Bone marrow (tissue), 2 donors: Measurements from ENCODE around the gene SOAT2.
"Not testable (repeated sequence)": the region's sequence is repeated elsewhere in the genome, so short reads cannot be mapped to it uniquely, and the experiment has no call there.

Source experiments
- DNase-seq, 2 donors: peaks; one replicate each; lab custom pipeline; 2025; lab: John Stamatoyannopoulos, UW

SOAT2 gene

GRCh38 chr12:53101931-53102781, 1.1 kb upstream of the SOAT2 start:
- DNase-seq = no peak

- DNase-seq = peak in 1 of 2 donors; percentile 66
Observed at GRCh38 chr12:53103860-53104305, 597 bp downstream of the SOAT2 start.

- no peak for DNase-seq
Observed at GRCh38 chr12:53105256-53105655, 2.0 kb downstream of the SOAT2 start.

DNA sequence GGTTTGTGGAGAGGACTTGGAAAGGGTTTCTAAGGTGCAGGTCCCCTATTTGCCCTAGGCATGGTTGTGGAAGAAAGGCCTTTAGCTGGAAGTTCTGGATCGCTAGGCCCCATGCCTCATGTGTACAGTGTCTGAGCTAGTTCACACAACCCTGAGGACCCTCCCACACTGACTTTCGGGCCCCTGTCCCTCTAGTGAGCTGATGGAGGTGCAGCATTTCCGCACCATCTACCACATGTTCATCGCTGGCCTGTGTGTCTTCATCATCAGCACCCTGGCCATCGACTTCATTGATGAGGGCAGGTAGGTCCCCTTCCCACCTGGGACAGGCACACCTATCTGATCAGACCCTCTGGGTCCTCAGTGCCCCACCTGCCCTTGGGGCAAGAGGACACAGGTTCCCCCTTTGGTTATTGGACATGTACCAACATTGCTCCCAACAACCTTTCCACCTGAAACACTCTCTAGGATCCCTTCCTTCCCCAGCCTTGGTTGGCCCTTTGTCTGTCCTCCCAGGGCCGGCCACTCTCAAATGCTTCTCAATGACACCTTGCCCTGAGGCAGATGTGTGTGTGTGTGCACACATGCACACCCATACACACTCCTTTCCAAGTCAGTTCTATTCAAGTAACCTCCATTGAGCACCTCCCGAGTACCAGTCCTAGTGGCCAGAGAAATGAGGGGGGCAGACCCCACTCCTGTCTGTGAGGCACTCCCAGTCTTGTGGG, 2.6 kb downstream of the SOAT2 start:
- DNase-seq = no peak

DNA sequence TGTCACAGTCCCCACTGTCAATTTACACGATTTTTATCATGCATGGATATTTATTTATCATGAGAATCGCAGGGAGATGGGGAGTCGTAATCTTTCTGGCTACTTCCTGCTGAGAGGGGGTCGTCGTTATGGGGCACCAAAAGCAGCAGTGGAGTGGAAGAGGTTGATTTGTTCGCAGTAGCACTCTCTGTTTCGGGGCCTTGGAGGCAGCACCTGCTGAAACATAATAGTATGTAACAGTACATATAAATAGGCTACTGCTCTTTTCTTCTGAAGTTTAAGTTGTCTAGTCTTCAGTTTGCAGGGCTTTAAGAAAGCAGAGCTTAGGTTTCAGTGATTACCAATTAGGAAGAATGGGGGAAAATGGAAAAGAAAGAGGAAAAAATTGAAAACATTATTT, 3.8 kb downstream of the SOAT2 start:
- no peak for DNase-seq

DNA sequence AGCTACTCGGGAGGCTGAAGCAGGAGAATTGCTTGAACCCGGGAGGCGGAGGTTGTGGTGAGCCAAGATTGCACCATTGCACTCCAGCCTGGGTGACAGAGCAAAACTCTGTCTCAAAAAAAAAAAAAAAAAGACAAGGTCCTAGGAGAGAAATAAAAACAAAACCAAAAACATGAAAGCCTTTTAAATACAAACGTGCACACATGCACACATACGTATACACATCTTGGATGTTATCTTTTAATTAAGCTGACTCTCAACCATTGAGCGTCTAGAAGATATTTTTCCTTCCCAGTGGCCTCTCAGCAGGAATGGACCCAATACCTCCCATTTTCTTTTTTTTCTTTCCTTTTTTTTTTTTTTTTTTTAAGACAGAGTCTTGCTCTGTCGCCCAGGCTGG, 9.1 kb downstream of the SOAT2 start:
- DNase-seq = not testable (repeated sequence)

DNA sequence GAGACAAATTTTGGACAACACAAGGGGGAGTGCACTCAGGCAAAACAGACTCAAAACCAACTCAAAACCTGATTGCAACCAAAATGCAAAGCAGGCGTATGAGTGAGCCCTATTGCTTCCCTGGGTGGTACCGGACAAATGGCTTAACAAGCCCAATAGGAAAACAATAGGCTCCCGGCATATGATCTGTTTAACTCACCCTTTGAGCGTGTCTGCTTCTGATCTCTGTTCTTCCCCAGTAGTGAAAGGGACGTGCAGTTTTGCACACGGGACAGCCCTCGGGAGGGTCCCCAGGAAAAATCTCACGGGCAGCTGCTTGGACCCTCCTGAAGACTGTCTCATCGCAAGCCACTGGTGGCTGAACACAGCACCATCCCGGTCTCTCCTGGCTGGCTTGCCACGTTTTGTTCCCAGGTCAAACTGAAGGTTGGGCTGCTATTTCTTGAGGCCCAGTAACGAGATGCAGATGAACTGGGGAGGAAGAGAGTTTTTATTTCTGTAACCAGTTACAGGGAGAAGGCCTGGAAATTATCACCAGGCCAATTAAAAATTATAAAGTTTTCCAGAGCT, 9.9 kb downstream of the SOAT2 start:
- DNase-seq = no peak

GRCh38 chr12:53113951-53114350, 10.7 kb downstream of the SOAT2 start:
- DNase-seq = no peak

GRCh38 chr12:53115112-53115890, 12.0 kb downstream of the SOAT2 start:
- DNase-seq = no peak

- DNase-seq = no peak
Observed at GRCh38 chr12:53115891-53116648, 12.8 kb downstream of the SOAT2 start.

DNA sequence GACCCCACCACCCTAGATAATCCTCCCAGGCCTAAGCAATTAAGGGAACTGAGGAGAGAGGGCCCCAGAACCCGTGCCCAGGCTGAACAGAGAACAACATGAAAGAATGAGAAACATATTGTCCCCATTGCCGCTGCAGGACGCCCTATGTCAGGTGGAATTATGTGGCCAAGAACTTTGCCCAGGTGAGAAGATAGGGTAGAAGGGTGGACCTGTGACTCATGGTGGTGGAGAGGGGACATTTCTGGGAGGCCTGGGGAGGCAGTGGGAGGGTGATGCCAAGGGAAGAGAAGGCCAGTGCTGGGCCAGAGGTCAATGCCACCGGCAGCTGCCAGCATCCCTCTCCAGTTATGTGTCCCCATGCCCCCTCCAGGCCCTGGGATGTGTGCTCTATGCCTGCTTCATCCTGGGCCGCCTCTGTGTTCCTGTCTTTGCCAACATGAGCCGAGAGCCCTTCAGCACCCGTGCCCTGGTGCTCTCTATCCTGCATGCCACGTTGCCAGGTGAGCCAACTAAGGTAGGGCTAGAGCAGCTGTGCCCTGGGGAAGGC, 15.5 kb downstream of the SOAT2 start:
- DNase-seq = no peak

GRCh38 chr12:53120685-53121525, 17.6 kb downstream of the SOAT2 start:
- no peak for DNase-seq

GRCh38 chr12:53122961-53123468, 19.7 kb downstream of the SOAT2 start:
- no peak for DNase-seq

- no peak for DNase-seq
Observed at GRCh38 chr12:53123578-53124351, 20.5 kb downstream of the SOAT2 start.

DNA sequence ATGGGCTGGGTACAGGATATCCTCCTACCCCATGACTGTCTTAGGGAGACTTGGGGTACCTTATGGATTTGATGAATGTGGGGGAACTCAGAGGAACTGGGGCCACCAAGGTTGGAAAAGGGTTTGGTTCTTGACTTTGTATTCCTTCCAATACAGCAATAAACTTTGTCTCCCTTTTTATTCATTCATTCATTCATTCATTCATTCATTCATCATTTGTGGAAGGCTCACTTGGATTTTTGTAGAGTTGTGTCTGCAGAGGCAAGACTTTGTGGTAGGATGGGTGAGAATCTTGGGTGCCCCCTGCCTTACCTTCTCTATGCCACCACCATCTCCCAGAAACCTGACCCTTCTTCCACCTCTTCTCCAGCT, 21.1 kb downstream of the SOAT2 start:
- no peak for DNase-seq

DNA sequence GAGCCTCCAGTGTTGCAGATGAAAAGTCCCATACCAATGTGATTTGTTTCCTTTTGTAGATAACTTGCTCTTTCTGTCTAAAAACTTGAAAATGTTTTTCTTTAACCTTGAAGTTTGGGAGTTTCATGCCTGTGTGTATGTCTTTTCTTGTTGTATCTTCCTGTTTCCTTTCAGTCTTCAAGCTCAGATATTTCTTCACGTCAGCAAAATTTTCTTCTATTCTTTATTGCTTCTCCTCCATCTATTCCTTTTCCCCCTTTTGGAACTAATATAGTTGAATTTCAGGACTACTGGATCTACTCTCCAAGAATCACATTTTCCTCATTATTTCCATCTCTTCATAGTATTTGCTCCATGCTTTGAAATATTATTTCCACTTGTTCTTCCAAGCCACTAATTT, 23.9 kb downstream of the SOAT2 start:
- no peak for DNase-seq

DNA sequence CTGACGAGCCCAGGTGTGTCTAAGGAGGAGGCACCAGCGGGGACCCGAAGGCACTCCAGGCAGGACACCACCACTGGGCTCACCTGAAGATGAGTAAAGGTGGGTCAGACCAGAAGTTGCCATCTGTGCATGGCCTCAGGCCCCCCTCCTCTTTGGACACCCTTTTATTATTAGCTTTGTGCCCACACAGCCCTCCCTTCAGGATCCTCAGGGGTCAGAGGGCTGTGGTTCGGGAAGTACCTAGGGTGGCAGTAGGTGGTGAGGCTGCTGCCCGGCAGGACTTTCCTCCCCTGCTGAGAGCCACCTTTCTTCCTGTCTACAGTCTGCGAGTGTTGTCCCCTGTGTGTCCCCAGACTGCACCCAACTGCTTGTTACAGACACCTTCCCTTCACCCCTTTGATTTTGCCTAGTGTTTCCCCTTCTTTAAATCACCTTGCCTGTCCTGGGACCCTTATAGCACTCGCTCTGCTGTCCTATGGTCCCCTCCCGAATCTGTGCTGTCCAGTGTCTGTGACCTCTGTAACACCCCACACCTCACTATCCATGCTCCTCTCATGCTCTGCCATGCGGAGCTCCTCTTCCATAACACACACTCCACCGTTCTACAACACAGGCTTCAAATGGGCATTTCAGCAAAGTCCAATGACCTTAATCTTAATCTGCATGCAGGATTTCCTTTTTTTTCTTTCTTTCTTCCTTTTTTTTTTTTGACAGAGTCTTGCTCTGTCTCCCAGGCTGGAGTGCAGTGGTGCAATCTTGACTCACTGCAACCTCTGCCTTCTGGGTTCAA, 25.7 kb downstream of the SOAT2 start:
- DNase-seq = no peak

DNA sequence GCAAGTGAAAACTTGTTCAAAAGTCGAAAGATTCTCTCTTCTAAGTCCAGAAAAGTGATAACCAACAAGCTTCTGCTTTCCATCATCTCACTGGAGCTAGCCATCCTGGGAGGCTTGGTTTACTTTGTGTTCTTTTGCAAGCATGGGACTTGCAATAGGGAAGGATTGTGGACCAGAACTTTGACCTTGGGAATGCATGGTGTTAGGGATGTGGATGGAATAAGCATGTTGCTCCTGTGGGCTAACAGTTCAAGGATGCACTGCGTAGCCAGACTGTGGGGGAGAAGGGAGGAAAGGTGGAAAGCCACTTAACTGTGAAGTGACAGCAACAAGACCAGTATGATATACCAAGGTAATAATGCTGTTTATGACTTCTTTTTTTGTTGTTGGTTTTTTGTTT, 28.6 kb downstream of the SOAT2 start:
- DNase-seq = no peak
